ENCODE data around the gene CYTH4.

GRCh38 chr22:37309211-37310074 is 27.1 kb downstream of the CYTH4 start:
- TF ChIP-seq, protein P1, sequence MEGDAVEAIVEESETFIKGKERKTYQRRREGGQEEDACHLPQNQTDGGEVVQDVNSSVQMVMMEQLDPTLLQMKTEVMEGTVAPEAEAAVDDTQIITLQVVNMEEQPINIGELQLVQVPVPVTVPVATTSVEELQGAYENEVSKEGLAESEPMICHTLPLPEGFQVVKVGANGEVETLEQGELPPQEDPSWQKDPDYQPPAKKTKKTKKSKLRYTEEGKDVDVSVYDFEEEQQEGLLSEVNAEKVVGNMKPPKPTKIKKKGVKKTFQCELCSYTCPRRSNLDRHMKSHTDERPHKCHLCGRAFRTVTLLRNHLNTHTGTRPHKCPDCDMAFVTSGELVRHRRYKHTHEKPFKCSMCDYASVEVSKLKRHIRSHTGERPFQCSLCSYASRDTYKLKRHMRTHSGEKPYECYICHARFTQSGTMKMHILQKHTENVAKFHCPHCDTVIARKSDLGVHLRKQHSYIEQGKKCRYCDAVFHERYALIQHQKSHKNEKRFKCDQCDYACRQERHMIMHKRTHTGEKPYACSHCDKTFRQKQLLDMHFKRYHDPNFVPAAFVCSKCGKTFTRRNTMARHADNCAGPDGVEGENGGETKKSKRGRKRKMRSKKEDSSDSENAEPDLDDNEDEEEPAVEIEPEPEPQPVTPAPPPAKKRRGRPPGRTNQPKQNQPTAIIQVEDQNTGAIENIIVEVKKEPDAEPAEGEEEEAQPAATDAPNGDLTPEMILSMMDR (IDR thresholded peaks at IDR 0.05), result no peak
- TF ChIP-seq POLR2A (IDR thresholded peaks at IDR 0.05) (no peak), EP300 (IDR thresholded peaks at IDR 0.05) (no peak), POLR2AphosphoS5 (IDR thresholded peaks at IDR 0.05) (no peak)

Measured in stomach (tissue), 4 donors.